Tibial artery (tissue), 4 donors: ENCODE results near the gene LSP1.

Source experiments
- DNase-seq, 2 donors: peaks; one replicate each; pipeline ENCODE4 v3.0.0-alpha.2; 2019
- H3K27ac ChIP-seq, 2 donors: fragments of 200-600 bp; sonication (generic) in 1 of 2; 1 replicate in 1 of 2; 2 replicates in 1 of 2; pipeline ENCODE4 v1.5.1; 2018 to 2019; ENCODE audit warnings: mild to moderate bottlenecking in 1 of 2
- H3K27me3 ChIP-seq, 2 donors: fragments of 200-600 bp; sonication (generic) in 1 of 2; one replicate each; pipeline versions ENCODE4 v1.5.1 to v1.6.0; 2016 to 2019
- H3K36me3 ChIP-seq, 3 donors: fragments of 200-600 bp; sonication (generic) in 2 of 3; one replicate each; pipeline ENCODE4 v1.5.1; 2016 to 2019; ENCODE audit warnings: mild to moderate bottlenecking in 2 of 3
- H3K4me1 ChIP-seq, 4 donors: fragments of 200-600 bp; sonication (generic) in 2 of 4; 1 replicate in 3 of 4; 2 replicates in 1 of 4; pipeline ENCODE4 v1.5.1; 2016 to 2019
- H3K4me3 ChIP-seq, 2 donors: fragments of 200-600 bp; sonication (generic) in 1 of 2; 1 replicate in 1 of 2; 2 replicates in 1 of 2; pipeline ENCODE4 v1.5.1; 2018 to 2019; ENCODE audit warnings: mild to moderate bottlenecking in 2 of 2
- H3K9me3 ChIP-seq, 3 donors: fragments of 200-600 bp; sonication (generic) in 1 of 3; one replicate each; pipeline ENCODE4 v1.5.1; 2016 to 2019
- intact Hi-C: fragments of 100-400 bp; cut with DNase I; formaldehyde crosslinking; loops from one replicate; pipeline ENCODE4 v1.15.0; 2023; ENCODE audit warnings: low total_unique reads
- TF ChIP-seq, protein P1 (sequence below), 2 experiments: fragments of 200-600 bp in 1 of 2; fragments of 450-650 bp in 1 of 2; IDR thresholded peaks; one replicate each; pipeline ENCODE4 v1.5.1; 2017 to 2019; ENCODE audit warnings: antibody characterized with exemption in 2 of 2, mild to moderate bottlenecking in 1 of 2, moderate library complexity in 1 of 2

LSP1 gene

GRCh38 chr11:1825785-1826451 is 27.0 kb upstream of the LSP1 start:
- TF ChIP-seq, protein P1, sequence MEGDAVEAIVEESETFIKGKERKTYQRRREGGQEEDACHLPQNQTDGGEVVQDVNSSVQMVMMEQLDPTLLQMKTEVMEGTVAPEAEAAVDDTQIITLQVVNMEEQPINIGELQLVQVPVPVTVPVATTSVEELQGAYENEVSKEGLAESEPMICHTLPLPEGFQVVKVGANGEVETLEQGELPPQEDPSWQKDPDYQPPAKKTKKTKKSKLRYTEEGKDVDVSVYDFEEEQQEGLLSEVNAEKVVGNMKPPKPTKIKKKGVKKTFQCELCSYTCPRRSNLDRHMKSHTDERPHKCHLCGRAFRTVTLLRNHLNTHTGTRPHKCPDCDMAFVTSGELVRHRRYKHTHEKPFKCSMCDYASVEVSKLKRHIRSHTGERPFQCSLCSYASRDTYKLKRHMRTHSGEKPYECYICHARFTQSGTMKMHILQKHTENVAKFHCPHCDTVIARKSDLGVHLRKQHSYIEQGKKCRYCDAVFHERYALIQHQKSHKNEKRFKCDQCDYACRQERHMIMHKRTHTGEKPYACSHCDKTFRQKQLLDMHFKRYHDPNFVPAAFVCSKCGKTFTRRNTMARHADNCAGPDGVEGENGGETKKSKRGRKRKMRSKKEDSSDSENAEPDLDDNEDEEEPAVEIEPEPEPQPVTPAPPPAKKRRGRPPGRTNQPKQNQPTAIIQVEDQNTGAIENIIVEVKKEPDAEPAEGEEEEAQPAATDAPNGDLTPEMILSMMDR (IDR thresholded peaks at IDR 0.05) = no peak
- no peak overlapping the region for H3K4me3 ChIP-seq
- peaks cover 5 to 94% (median 91%) of the 10 kb centered on the region in 4 donors for H3K4me1 ChIP-seq
- no peaks in the 10 kb centered on the region for H3K36me3 ChIP-seq
- intact Hi-C loops = loop anchor here (2.0 kb wide), 1 partner anchor 63 kb away; the partner anchor contains the start of gene CTSD
- H3K27ac ChIP-seq = peak overlapping the region; percentile 85 to 88
- H3K27me3 ChIP-seq = no peaks in the 10 kb centered on the region
- H3K9me3 ChIP-seq = no peaks in the 10 kb centered on the region
- DNase-seq = peak in 1 of 2 donors; percentile 67

GRCh38 chr11:1826552-1827094 is 26.3 kb upstream of the LSP1 start:
- peak overlapping the region; percentile 85 to 88 for H3K27ac ChIP-seq
- peak; percentile 64 to 94 for DNase-seq

GRCh38 chr11:1827095-1827813 is 25.6 kb upstream of the LSP1 start:
- Histone ChIP-seq H3K36me3 (no peaks in the 10 kb centered on the region), H3K4me1 (peaks cover 5 to 100% (median 98%) of the 10 kb centered on the region in 4 donors), H3K27me3 (no peaks in the 10 kb centered on the region), H3K27ac (peak overlapping the region; percentile 85 to 88), H3K9me3 (no peaks in the 10 kb centered on the region), H3K4me3 (peak overlapping the region in 1 of 2 donors; percentile 40)
- peak; percentile 53 to 94 for DNase-seq
- TF ChIP-seq, protein P1 (IDR thresholded peaks at IDR 0.05) = no peak
- intact Hi-C loops = no loop called here

More at GRCh38 chr11:1826552-1827094, 26.3 kb upstream of the LSP1 start:
- H3K4me3 ChIP-seq = peak overlapping the region in 1 of 2 donors; percentile 40
- H3K4me1 ChIP-seq = peaks cover 5 to 97% (median 95%) of the 10 kb centered on the region in 4 donors
- H3K36me3 ChIP-seq = no peaks in the 10 kb centered on the region
- no peaks in the 10 kb centered on the region for H3K27me3 ChIP-seq
- intact Hi-C loops = no loop called here
- H3K9me3 ChIP-seq = no peaks in the 10 kb centered on the region
- TF ChIP-seq, protein P1 (IDR thresholded peaks at IDR 0.05) = no peak

GRCh38 chr11:1827931-1828330 is 25.0 kb upstream of the LSP1 start:
- TF ChIP-seq, protein P1 (IDR thresholded peaks at IDR 0.05) = no peak
- no peak overlapping the region for H3K4me3 ChIP-seq
- no peaks in the 10 kb centered on the region for H3K9me3 ChIP-seq
- DNase-seq = peak in 1 of 2 donors; percentile 65
- intact Hi-C loops = no loop called here
- no peaks in the 10 kb centered on the region for H3K27me3 ChIP-seq
- no peaks in the 10 kb centered on the region for H3K36me3 ChIP-seq
- peaks cover 5 to 100% (median 98%) of the 10 kb centered on the region in 4 donors for H3K4me1 ChIP-seq
- peak overlapping the region; percentile 85 to 88 for H3K27ac ChIP-seq

- H3K36me3 ChIP-seq = no peaks in the 10 kb centered on the region
- TF ChIP-seq, protein P1 (IDR thresholded peaks at IDR 0.05) = no peak
- no peak overlapping the region for H3K4me3 ChIP-seq
- no peaks in the 10 kb centered on the region for H3K9me3 ChIP-seq
- peaks cover 5 to 100% (median 93%) of the 10 kb centered on the region in 4 donors for H3K4me1 ChIP-seq
- H3K27me3 ChIP-seq = no peaks in the 10 kb centered on the region
- intact Hi-C loops = no loop called here
- DNase-seq = peak in 1 of 2 donors; percentile 61
- H3K27ac ChIP-seq = peak overlapping the region; percentile 85 to 88
These were observed 24.3 kb upstream of the LSP1 start for GRCh38 chr11:1828542-1828941.
